GM19372 (cell line): ENCODE data around the gene IFI35.
"Not testable (repeated sequence)": the region's sequence is repeated elsewhere in the genome, so short reads cannot be mapped to it uniquely, and the experiment has no call there.

Experiments
- ATAC-seq: cut with Tn5 transposase; IDR thresholded peaks from one replicate; pipeline ENCODE4 v1.9.1; 2021; ENCODE audit warnings: mild to moderate bottlenecking, low read depth, moderate library complexity; ENCODE audit not compliant: unreplicated experiment

IFI35 gene

GRCh38 chr17:43044024-43044423 is 37.4 kb downstream of the IFI35 start:
- ATAC-seq = no peak

DNA sequence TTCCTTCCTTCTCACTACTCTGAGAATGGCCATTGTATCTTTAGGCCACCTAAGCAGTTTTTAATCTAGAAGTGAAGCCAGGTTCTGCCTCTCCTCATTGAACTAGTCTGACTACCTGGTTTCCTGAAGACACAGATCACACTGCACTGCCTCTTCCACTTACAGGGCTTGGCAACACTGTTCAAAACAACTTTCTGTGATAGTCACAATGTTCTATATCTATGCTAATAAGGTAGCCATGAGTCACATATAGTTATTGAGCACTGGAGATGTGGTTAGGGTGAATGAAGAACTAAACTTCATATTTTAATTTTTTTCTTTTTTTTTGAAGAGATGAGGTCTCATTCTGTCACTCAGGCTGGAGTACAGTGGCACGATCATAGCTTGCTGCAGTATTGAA is 45.4 kb downstream of the IFI35 start:
- no peak for ATAC-seq

- not testable (repeated sequence) for ATAC-seq
Measured at GRCh38 chr17:43053008-43053407, 46.4 kb downstream of the IFI35 start.

GRCh38 chr17:43056051-43056450 is 49.5 kb downstream of the IFI35 start:
- ATAC-seq = no peak

DNA sequence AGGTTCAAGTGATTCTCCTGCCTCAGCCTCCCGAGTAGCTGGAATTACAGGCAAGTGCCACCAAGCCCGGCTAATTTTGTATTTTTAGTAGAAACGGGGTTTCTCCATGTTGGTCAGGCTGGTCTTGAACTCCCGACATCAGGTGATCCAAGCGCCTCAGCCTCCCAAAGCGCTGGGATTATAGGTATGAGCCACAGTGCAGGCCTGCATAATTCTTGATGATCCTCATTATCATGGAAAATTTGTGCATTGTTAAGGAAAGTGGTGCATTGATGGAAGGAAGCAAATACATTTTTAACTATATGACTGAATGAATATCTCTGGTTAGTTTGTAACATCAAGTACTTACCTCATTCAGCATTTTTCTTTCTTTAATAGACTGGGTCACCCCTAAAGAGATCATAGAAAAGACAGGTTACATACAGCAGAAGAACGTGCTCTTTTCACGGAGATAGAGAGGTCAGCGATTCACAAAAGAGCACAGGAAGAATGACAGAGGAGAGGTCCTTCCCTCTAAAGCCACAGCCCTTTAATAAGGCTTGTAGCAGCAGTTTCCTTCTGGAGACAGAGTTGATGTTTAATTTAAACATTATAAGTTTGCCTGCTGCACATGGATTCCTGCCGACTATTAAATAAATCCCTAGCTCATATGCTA is 56.5 kb downstream of the IFI35 start:
- ATAC-seq = no peak
